Fibroblast of lung (primary cell): ENCODE data around the gene HS1BP3.

Experiments
- CTCF ChIP-seq, 2 donors: IDR thresholded peaks in 1 of 2; conservative IDR thresholded peaks in 1 of 2; 1 replicate in 1 of 2; 2 replicates in 1 of 2; pipeline ENCODE4 v1.5.1; 2011 to 2012; ENCODE audit warnings: low read length in 2 of 2, control low read depth in 1 of 2, inconsistent platforms in 1 of 2, low read depth in 1 of 2, mild to moderate bottlenecking in 1 of 2
- EZH2 ChIP-seq: IDR thresholded peaks from 2 replicates; pipeline ENCODE4 v1.5.1; 2012; ENCODE audit warnings: low read length, control low read depth, mild to moderate bottlenecking; ENCODE audit errors: missing control alignments

- TF ChIP-seq CTCF (conservative IDR thresholded peaks at IDR 0.05 in 1 of 2, IDR thresholded peaks at IDR 0.05 in 1 of 2; ENCODE audit: low read depth in 1 of 2, low read length in 2 of 2) (no peak), EZH2 (no peak)
Observed at GRCh38 chr2:20590704-20591515, 60.0 kb downstream of the HS1BP3 start.
